GM10266 (cell line): ENCODE results near the gene SCYL1.
A peak's percentile ranks its signal among the peaks of the same experiment; 100 is the strongest.

Experiments
- DNase-seq: peaks from one replicate; pipeline ENCODE4 v3.0.0; 2012; ENCODE audit errors: extremely low spot score
- CTCF ChIP-seq: IDR thresholded peaks from 2 replicates; pipeline ENCODE4 v1.5.1; 2012; ENCODE audit warnings: mild to moderate bottlenecking, low read depth; ENCODE audit not compliant: control insufficient read depth, insufficient read depth; ENCODE audit errors: missing control alignments

Gene SCYL1

GRCh38 chr11:65571940-65572339 lies 47.1 kb downstream of the SCYL1 start:
- peak; percentile 33 for TF ChIP-seq CTCF
- no peak for DNase-seq

DNA sequence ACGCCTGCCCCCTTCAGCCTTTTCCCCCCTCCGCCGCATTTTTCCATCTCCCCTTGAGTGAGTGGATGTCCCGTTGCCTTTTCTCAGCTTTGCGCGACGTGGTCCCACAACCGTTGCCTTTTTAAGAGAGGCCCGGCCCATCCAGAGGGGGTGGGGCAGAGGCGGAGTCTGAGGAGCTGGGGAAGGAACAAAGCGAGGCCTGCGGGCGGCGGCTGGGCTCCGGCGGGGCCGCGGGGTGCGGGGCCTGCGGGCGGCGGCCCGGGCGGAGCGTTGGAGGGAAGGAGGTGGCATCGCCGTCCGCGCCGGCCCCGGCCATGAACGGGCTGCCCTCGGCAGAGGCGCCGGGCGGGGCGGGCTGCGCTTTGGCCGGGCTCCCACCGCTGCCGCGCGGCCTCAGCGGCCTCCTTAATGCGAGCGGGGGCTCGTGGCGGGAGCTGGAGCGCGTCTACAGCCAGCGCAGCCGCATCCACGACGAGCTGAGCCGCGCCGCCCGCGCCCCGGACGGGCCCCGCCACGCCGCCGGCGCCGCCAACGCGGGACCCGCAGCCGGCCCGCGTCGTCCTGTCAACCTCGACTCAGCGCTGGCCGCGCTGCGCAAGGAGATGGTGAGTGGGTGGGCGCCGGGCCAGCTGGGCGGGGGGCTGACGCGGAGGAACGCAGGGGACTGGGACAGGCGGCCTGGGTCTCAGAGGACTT lies 47.6 kb downstream of the SCYL1 start, which contains the start of gene FAM89B:
TSS of gene FAM89B (plus strand) at position 183 of the 696 bp plus-strand sequence. CDS start at position 315, 132 bp downstream.
- peak; percentile 87 for DNase-seq
- no peak for TF ChIP-seq CTCF

DNA sequence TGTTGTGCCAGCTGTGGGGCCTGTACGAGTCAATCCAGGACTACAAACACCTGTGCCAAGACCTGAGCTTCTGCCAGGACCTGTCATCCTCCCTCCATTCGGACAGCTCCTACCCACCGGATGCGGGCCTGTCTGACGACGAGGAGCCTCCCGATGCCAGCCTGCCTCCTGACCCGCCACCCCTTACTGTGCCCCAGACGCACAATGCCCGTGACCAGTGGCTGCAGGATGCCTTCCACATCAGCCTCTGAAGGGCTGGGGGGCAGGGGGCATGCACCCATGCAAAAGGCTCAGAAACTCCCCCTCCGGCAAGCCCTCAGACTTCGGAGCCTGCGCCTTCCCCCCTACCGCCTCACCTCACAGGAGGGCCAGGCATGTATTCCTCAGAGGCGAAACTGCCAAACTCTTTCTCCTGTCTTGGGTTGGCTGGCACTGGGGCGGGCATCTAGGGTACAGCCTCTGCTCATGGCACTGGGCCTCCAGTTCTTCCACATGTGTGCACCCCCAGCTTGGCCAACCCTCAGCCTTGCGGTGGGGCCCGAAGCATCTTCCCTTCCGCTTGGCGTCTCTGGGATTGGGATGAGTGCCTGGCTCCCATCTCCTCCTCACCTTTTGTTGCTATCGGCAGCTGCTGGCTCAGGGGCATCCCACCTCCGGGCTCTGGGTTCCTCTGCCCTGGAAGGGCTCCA lies 48.7 kb downstream of the SCYL1 start:
- peak; percentile 11 for TF ChIP-seq CTCF
- no peak for DNase-seq

DNA sequence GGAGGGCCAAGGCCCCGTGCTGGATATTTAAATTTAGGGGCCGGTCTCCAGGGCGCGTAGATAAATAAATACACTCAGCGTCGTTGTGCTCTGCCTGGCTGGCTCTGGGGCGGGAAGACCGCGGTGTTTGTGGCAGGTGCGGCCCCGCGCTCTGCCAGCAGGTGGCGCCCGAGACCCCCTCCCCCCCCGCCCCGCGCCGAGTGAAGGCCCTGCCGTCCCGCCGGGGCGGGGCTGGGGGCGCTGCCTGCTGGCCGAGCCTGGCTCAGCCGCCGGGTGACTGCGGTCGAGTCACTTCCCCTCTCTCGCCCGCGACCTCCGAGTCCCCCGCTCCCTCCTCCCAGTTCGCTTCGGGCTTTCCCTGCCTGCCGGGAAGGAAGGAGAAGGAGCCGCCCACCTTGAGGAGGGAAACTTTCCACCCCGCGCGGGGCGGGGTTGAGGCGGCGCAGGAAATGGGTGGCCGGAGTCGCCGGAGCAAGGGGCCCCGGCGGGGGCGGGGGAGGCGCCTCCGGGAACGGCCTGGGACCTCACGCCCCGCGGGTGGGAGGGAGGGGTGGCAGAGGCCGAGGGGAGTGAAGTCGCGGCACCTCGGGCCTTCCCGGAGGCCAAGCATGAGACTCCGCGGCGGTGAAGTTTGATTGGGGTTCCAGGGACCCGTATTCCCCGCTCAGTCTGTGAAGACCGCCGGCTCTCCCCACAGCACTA lies 49.4 kb downstream of the SCYL1 start:
- TF ChIP-seq CTCF, result peak; percentile 81
- peak; percentile 98 for DNase-seq

GRCh38 chr11:65574811-65575567 lies 50.1 kb downstream of the SCYL1 start:
- no peak for DNase-seq

More at GRCh38 chr11:65574811-65575567, 50.1 kb downstream of the SCYL1 start:
- TF ChIP-seq CTCF, result no peak
